Natural killer cell treated with Interleukin-12 subunit alpha and Interleukin-12 subunit beta and Interleukin-15 and Interleukin-18, amount 100 ng/mL, for 72 hours (primary cell): ENCODE results near the gene FAM234A. TPM values are rescaled to one million over a fixed set of nuclear protein-coding genes. Genes with fewer than 3 reads are reported as not detected.
"Not testable (repeated sequence)": the region's sequence is repeated elsewhere in the genome, so short reads cannot be mapped to it uniquely, and the experiment has no call there.

Source experiments
- ATAC-seq, 2 donors: fragments of 150-1000 bp; cut with Tn5 transposase in 1 of 2; sonication (Bioruptor Pico), chemical (Tn5 transposase) in 1 of 2; 2 replicates each; pipeline ENCODE4 v1.10.0; 2021
- DNase-seq: peaks from one replicate; pipeline ENCODE4 v3.0.0; 2022; ENCODE audit warnings: low spot score
- H3K27ac Mint-ChIP-seq, 2 donors: 1 replicate in 1 of 2; 2 replicates in 1 of 2; pipeline ENCODE4 v1.8.0; 2022; ENCODE audit warnings: mixed read lengths in 2 of 2, mild to moderate bottlenecking in 1 of 2, moderate library complexity in 1 of 2
- H3K27me3 Mint-ChIP-seq, 2 donors: 1 replicate in 1 of 2; 2 replicates in 1 of 2; pipeline ENCODE4 v1.8.0; 2022; ENCODE audit warnings: mixed read lengths in 2 of 2
- H3K36me3 Mint-ChIP-seq: one replicate; pipeline ENCODE4 v1.8.0; 2022; ENCODE audit warnings: mixed read lengths
- H3K4me1 Mint-ChIP-seq, 2 donors: 1 replicate in 1 of 2; 2 replicates in 1 of 2; pipeline ENCODE4 v1.8.0; 2022; ENCODE audit warnings: low read depth in 2 of 2, mixed read lengths in 2 of 2, mild to moderate bottlenecking in 1 of 2
- H3K4me3 Mint-ChIP-seq: one replicate; pipeline ENCODE4 v1.8.0; 2022; ENCODE audit warnings: mixed read lengths
- H3K9me3 Mint-ChIP-seq: 2 replicates; pipeline ENCODE4 v1.8.0; 2022; ENCODE audit warnings: mixed read lengths
- total RNA-seq, 2 donors: library from RNA; stranded (reverse); gene quantifications; one replicate each; pipeline ENCODE4 v1.2.3, GENCODE V29; 2022

Gene FAM234A, protein sequence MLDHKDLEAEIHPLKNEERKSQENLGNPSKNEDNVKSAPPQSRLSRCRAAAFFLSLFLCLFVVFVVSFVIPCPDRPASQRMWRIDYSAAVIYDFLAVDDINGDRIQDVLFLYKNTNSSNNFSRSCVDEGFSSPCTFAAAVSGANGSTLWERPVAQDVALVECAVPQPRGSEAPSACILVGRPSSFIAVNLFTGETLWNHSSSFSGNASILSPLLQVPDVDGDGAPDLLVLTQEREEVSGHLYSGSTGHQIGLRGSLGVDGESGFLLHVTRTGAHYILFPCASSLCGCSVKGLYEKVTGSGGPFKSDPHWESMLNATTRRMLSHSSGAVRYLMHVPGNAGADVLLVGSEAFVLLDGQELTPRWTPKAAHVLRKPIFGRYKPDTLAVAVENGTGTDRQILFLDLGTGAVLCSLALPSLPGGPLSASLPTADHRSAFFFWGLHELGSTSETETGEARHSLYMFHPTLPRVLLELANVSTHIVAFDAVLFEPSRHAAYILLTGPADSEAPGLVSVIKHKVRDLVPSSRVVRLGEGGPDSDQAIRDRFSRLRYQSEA
- total RNA-seq = 10 to 100 TPM; 10.5 to 13.0 TPM

DNA sequence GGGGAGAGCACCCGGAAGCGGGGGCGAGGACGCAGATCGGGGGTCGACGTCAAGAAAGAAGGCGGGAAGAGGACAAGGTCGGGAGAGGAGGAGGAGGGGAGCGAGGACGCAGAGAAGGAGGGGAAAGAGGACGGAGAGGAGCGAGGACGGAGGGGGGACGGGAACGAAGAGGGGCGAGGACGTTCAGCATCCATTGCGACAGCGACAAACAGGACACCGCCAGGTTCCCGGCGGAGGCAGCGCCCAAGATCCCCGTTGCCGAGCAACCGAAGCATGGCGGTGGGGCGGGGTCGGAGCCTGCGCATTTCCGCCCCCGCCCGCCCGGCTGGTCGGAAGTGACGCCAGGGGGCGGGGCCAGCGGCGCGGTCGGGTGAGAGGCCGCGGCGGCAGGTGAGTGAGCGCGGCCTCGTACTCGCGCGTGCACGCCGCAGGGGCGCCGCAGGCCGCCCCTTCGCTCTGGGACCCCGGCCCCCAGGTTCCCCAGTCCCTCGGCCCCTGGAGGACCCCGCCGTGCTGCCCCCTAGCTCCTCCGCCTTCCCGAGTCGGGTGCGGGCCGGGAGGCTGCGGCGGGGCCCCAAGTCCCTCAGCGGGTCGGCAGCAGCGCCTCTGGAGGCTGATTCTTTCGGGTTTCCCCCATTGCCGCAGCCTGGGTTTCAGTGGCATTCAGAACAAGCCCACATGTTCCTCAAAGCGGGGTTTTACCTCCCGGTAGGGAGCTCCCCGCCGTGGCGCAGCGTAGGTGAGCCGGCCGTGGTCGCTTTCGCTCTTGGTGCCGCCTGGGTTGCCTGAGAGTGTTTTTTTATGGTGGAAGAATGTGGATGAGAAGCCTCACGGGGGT, at the start of gene FAM234A:
TSS of gene FAM234A (plus strand) at position 354 of the 838 bp plus-strand sequence. CDS start 19,593 bp downstream, outside the sequence.
- peaks cover 12 to 16% of the 10 kb centered on the region in 2 donors for H3K4me1 Mint-ChIP-seq
- H3K9me3 Mint-ChIP-seq = no peaks in the 10 kb centered on the region
- no peaks in the 10 kb centered on the region for H3K27me3 Mint-ChIP-seq
- H3K36me3 Mint-ChIP-seq = no peaks in the 10 kb centered on the region
- H3K27ac Mint-ChIP-seq = peak within 1 kb of the TSS; percentile 91 to 95
- DNase-seq = peak; percentile 95
- ATAC-seq = peak; percentile 93 to 95
- peak within 1 kb of the TSS; percentile 100 for H3K4me3 Mint-ChIP-seq

DNA sequence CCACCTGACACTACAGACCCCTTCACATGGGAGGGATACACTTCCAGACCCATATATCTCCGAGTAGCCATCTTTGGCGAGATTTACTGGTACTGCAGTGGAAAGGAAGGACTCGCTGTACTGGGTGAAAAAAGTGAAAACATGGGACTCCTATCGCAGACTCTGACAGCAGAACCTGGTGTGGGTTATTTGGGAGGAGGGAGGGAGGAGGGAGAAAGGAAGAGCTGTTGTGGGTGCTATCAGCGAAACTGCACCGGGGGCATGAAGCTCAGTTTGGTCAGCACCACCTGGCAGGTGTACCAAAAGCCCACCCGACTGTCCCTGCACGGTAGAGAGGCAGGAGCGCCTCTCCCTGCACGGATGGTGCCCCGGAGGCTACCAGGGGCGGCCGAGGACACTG, 49.4 kb upstream of the FAM234A start:
- Mint-ChIP-seq H3K4me1 (peaks cover 0 to 3% of the 10 kb centered on the region in 2 donors), H3K27me3 (no peaks in the 10 kb centered on the region), H3K4me3 (no peak overlapping the region), H3K36me3 (peaks cover 3% of the 10 kb centered on the region), H3K9me3 (no peaks in the 10 kb centered on the region), H3K27ac (no peak overlapping the region)
- DNase-seq = no peak
- no peak for ATAC-seq

DNA sequence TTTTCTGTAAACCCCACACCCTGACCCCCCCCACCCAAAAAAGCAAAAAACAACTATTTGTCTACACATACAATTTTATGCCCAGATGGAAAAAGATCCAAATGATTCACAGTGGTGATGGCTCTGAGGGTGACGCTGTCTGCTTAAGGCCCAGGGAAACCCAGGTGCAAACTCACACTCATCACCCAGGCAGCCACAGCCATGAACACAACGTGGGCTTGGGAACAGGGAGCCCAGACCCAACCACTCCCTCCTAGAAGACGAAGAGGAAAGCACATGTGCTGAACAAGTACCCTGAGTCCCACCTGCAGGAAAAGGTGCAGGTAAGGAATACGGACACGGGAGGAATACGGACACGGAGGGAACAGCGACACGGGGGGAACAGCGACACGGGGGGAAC, 48.9 kb upstream of the FAM234A start:
- Mint-ChIP-seq H3K4me3 (no peak overlapping the region), H3K27ac (no peak overlapping the region), H3K9me3 (no peaks in the 10 kb centered on the region), H3K36me3 (peaks cover 5% of the 10 kb centered on the region), H3K27me3 (no peaks in the 10 kb centered on the region), H3K4me1 (peaks cover 0 to 3% of the 10 kb centered on the region in 2 donors)
- ATAC-seq = no peak
- no peak for DNase-seq

DNA sequence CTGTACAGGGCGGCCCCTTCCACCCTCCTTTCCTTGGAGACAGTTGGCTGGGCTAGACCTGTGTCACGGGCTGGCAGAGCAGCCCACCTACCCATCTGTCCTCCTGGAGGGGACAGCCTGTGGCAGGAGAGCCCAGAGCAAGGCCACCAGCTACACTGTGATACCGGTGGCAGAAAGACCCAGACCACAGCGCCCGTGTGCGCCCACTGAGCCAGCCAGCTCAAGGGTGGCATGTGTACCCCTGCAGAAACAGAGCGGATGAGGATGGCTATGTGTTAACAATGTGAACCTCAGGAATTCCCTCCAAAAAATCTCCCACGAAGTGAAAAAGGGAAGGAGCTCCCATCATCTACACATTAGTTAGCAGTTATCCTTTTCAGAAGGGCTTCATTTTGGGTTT, 47.3 kb upstream of the FAM234A start:
- peaks cover 5% of the 10 kb centered on the region for H3K36me3 Mint-ChIP-seq
- H3K27ac Mint-ChIP-seq = no peak overlapping the region
- H3K9me3 Mint-ChIP-seq = no peaks in the 10 kb centered on the region
- DNase-seq = no peak
- H3K4me3 Mint-ChIP-seq = no peak overlapping the region
- no peak for ATAC-seq
- no peaks in the 10 kb centered on the region for H3K27me3 Mint-ChIP-seq
- no peaks in the 10 kb centered on the region for H3K4me1 Mint-ChIP-seq

DNA sequence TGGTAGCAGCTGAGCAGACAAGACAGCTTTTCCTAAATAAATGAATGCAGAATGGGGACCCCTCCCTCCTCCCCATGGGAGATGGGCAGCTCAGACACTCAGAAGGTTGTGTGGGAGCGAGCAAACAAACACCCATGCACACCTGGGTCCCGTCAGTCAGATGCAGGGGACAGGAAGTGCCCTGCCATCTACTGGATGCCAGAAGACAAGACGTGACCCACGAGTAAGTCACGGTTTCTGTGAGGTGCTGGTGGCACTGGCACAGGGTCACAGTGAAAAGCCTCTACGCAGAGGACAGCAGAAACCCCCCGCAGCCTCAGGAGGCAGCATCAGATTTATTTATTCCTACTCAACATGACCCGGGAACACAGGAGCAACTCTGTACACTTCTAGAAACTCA, 45.9 kb upstream of the FAM234A start:
- Mint-ChIP-seq H3K4me1 (peaks cover 0 to 3% of the 10 kb centered on the region in 2 donors), H3K27me3 (no peaks in the 10 kb centered on the region), H3K4me3 (no peak overlapping the region), H3K9me3 (no peaks in the 10 kb centered on the region), H3K36me3 (peaks cover 5% of the 10 kb centered on the region), H3K27ac (no peak overlapping the region)
- DNase-seq (no peak), ATAC-seq (no peak)

DNA sequence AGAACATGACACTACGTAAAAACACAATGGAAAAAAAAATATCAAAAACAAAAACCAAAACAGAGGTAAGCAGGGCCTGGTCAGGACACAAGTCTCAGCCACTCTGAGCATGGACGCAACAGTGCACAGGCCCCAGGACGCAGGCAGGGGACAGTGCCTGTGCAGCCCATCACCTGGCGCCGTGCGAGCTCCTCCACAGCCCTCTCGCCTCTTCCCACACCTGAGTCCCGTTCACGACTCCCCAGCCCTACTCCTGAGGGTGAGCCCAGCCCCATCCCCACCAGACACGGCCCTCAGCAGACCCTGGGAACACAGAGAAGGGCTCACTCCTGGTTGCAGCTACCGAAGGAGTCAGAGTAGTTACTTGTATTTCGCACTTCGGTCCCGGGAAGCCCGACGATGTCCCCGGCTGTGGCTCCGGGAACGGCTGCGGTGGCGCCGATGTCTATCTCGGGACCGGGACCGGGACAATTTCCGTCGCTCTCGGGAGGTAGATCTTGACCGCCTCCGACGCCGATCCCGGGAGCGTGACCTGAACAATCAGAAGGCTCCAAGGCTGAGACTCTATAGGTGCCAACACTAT, 44.9 kb upstream of the FAM234A start:
- peaks cover 5% of the 10 kb centered on the region for H3K36me3 Mint-ChIP-seq
- no peaks in the 10 kb centered on the region for H3K27me3 Mint-ChIP-seq

DNA sequence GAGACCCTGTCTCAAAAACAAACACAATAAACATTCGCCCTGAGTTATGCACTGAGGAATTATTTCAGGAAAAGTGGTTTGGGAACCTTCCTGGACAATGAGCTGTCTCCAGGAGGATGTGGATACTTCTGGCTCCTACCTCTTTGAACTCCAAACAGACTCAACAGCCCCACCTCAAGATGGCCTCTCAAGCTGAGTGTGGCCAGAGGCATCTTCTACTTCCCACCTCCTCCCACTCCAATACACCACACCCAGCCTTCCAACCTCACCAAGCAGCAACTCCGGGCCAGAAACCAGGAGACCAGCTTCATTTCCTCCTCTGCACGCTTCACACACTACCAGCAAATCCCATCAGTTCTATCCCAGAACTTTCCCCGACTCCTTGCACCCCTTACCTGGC, 42.8 kb upstream of the FAM234A start:
- Mint-ChIP-seq H3K27me3 (no peaks in the 10 kb centered on the region), H3K27ac (no peak overlapping the region), H3K4me3 (no peak overlapping the region), H3K9me3 (no peaks in the 10 kb centered on the region), H3K36me3 (peaks cover 5% of the 10 kb centered on the region), H3K4me1 (peaks cover 0 to 3% of the 10 kb centered on the region in 2 donors)
- DNase-seq = no peak
- ATAC-seq = no peak

More for the DNA sequence above, 44.9 kb upstream of the FAM234A start:
- no peak for ATAC-seq
- Mint-ChIP-seq H3K4me1 (peaks cover 0 to 3% of the 10 kb centered on the region in 2 donors), H3K9me3 (no peaks in the 10 kb centered on the region), H3K4me3 (no peak overlapping the region), H3K27ac (no peak overlapping the region)
- no peak for DNase-seq

DNA sequence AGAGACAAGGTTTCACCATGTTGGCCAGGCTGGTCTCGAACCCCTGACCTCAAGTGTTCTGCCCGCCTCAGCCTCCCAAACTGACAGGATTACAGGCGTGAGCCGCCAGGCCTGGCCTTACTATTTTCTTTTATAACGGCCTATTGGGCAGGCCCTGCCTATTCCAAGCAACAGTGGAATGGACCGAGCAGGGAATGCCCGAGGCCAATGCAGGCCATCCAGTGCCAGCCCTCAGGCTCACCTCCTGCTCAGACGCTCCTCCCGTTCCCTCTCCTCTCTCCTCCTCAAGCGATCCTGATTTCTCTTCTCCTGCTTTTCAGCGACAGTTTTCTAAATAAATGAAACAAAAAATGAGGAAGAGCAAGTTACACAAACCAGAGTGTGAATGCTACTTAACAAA, 41.9 kb upstream of the FAM234A start:
- Mint-ChIP-seq H3K27me3 (no peaks in the 10 kb centered on the region), H3K4me3 (no peak overlapping the region), H3K36me3 (peaks cover 5% of the 10 kb centered on the region), H3K9me3 (no peaks in the 10 kb centered on the region), H3K27ac (no peak overlapping the region), H3K4me1 (peaks cover 0 to 3% of the 10 kb centered on the region in 2 donors)
- ATAC-seq = no peak
- DNase-seq = no peak

DNA sequence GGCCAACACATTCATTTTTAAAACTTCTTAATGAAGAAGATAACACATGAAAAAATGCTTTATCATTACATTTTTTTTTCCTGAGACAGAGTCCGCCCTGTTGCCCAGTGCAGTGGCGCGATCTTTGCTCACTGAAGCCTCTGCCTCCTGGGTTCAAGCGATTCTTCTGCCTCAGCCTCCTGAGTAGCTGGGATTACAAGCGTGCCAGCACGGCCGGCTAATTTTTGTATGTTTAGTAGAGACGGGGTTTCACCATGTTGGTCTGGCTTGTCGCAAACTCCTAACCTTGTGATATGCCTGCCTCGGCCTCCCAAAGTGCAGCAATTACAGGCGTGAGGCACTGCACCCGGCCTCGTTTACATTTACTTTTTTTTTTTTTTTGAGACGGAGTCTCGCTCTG, 41.2 kb upstream of the FAM234A start:
- Mint-ChIP-seq H3K36me3 (peaks cover 5% of the 10 kb centered on the region), H3K4me3 (no peak overlapping the region), H3K9me3 (no peaks in the 10 kb centered on the region), H3K27me3 (no peaks in the 10 kb centered on the region), H3K27ac (no peak overlapping the region), H3K4me1 (peaks cover 0 to 3% of the 10 kb centered on the region in 2 donors)
- DNase-seq = no peak
- no peak for ATAC-seq

DNA sequence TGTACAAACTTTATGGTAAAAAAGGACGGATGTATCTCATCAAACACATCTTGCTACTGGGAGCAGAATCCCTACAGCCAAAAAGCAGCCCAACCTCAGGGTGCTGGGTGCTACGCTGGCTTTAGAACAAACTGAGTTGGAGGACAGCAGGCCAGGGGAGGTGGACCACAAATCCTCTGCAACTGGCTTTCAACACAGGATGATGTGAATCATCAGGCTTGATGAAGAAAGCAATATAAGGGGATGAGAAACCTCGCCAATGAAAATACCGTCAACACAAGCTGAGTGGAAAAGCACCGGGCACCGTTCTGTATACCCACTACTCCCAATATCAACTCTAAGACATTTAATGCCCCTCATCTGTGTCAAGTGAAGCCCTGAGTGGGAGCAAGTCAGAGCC, 40.1 kb upstream of the FAM234A start:
- peaks cover 0 to 3% of the 10 kb centered on the region in 2 donors for H3K4me1 Mint-ChIP-seq
- ATAC-seq (no peak), DNase-seq (no peak)
- no peak overlapping the region for H3K27ac Mint-ChIP-seq
- H3K4me3 Mint-ChIP-seq = no peak overlapping the region
- no peaks in the 10 kb centered on the region for H3K9me3 Mint-ChIP-seq
- H3K27me3 Mint-ChIP-seq = no peaks in the 10 kb centered on the region
- peaks cover 5% of the 10 kb centered on the region for H3K36me3 Mint-ChIP-seq

DNA sequence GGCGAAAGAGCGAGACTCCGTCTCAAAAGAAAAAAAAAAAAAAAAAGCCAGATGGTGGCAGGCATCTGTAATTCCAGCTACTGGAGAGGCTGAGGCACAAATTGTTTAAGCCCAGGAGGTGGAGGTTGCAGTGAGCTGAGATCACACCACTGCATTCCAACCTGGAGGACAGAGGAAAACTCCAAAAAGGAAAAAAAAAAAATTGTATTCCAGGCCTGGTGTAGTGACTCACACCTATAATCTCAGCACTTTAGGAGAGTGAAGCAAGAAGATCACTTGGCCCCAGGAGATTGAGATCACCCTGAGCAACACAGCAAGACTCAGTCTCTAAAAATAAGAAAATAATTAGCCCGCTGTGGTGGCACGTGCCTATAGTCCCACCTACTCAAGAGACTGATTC, 34.2 kb upstream of the FAM234A start:
- DNase-seq = no peak
- Mint-ChIP-seq H3K9me3 (no peaks in the 10 kb centered on the region), H3K27ac (no peak overlapping the region), H3K4me3 (no peak overlapping the region), H3K4me1 (no peaks in the 10 kb centered on the region), H3K36me3 (no peaks in the 10 kb centered on the region), H3K27me3 (no peaks in the 10 kb centered on the region)
- no peak for ATAC-seq

DNA sequence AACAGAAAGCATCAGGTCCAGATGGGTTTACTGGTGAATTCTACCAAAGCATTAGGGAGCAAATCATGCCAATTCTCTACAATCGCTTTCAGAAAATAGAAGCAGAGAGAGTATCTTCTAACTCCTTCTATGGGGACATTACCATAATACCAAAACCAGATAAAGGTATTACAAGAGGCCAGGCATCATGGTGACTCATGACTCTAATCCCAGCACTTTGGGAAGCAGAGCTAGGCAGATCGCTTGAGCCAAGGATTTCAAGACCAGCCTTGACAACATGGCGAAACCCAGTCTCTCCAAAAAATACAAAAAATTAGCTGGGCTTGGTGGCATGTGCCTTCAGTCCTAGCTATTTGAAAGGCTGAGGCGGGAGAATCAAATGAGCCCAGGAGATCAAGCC, 31.4 kb upstream of the FAM234A start:
- DNase-seq (no peak), ATAC-seq (no peak)
- Mint-ChIP-seq H3K27ac (no peak overlapping the region), H3K36me3 (peaks cover 13% of the 10 kb centered on the region), H3K4me1 (peaks cover 4 to 9% of the 10 kb centered on the region in 2 donors), H3K4me3 (no peak overlapping the region), H3K27me3 (no peaks in the 10 kb centered on the region), H3K9me3 (no peaks in the 10 kb centered on the region)

DNA sequence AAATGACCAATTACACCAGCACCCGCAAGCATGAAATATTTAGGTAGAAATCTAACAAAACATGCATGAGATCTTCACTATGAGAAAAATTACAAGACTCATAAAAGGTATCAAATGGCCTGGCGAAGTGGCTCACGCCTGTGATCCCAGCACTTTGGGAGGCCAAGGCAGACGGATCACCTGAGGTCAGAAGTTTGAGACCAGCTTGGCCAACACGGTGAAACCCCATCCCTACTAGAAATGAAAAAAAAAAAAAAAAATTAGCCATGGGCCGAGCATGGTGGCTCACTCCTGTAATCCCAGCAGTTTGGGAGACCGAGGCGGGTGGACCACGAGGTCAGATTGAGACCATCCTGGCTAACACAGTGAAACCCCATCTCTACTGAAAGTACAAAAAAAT, 30.6 kb upstream of the FAM234A start:
- peaks cover 18% of the 10 kb centered on the region for H3K36me3 Mint-ChIP-seq
- DNase-seq = not testable (repeated sequence)

More for the DNA sequence above, 30.6 kb upstream of the FAM234A start:
- H3K27me3 Mint-ChIP-seq, H3K4me1 Mint-ChIP-seq, H3K4me3 Mint-ChIP-seq, H3K27ac Mint-ChIP-seq, H3K9me3 Mint-ChIP-seq, ATAC-seq: not testable (repeated sequence)
